ENCODE data around the gene NFIC. TPM values are rescaled to one million over a fixed set of nuclear protein-coding genes. Genes with fewer than 3 reads are reported as not detected.
A peak's percentile ranks its signal among the peaks of the same experiment; 100 is the strongest.
"Not testable (repeated sequence)": the region's sequence is repeated elsewhere in the genome, so short reads cannot be mapped to it uniquely, and the experiment has no call there.

The NFIC gene
- total and polyA plus RNA-seq, 4 experiments from 2014 or later = 1.9 to 30.9 (median 24.6) TPM

DNA sequence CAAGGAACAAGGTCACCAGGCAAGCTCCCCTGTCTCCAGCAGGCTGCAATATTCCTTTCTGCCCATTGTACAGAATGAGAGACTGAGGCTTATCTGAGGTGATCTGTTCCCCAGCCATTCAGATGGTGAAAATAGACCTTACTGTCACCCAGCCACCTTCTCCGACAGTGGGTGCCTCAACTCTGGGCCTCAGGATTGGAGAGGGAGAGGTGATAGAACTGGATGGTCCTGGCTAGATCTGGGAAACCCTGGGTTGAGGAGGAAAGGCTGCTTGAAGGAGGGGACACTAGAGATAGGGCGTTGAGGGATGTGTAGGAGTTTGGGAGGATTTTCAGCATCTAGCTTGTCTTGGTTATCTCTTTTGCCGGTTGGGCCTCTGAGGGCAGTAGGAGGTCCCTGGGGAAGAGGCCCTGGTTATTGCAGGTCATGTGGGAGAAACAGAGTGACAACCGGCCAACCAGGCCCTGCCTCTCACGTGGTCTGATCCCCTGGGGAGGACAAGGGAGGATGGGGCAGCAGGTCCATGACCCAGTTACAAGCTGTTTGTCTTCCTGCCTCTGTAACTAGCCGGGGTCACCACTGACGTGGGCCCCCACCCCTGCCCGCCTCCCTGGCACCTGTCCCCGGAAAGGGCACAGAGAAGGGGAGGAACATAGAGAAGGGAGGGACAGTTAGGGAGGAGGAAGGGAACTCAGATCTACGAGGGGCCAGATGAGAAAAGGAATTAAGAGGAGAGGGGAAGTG lies 8.2 kb downstream of the NFIC start:
- Histone ChIP-seq H3K9me3 (ENCODE audit: control insufficient read depth in 1 of 2, low read length in 2 of 2) (no peaks in the 10 kb centered on the region), H3K4me1 (ENCODE audit: insufficient read depth, low read length) (no peaks in the 10 kb centered on the region), H3K36me3 (ENCODE audit: insufficient read depth, low read length) (no peaks in the 10 kb centered on the region), H3K27ac (ENCODE audit: low read depth, low read length) (no peak overlapping the region), H3K27me3 (ENCODE audit: insufficient read depth, low read length) (no peaks in the 10 kb centered on the region), H3K4me3 (ENCODE audit: low read length in 2 of 2) (no peak overlapping the region)
- intact Hi-C loops (cut with micrococcal nuclease) = no loop called here
- no peaks in the 10 kb centered on the region for H3K27me3 Mint-ChIP-seq
- no peaks in the 10 kb centered on the region for H3K9me3 Mint-ChIP-seq
- no peaks in the 10 kb centered on the region for H3K36me3 Mint-ChIP-seq
- ChIA-PET CTCF (ENCODE audit: partially characterized antibody) (no interaction called here), POLR2A (ENCODE audit: partially characterized antibody) (no interaction called here)
- H3K4me3 Mint-ChIP-seq = no peak overlapping the region
- peak overlapping the region in 2 of 7 donors; percentile 56 to 66 for H3K27ac Mint-ChIP-seq
- DNase-seq = no peak
- H3K4me1 Mint-ChIP-seq = peaks cover 0 to 15% (median 7%) of the 10 kb centered on the region in 4 donors

GRCh38 chr19:3375221-3376090 lies 9.1 kb downstream of the NFIC start:
- no peaks in the 10 kb centered on the region for H3K4me1 ChIP-seq (ENCODE audit: insufficient read depth, low read length)
- DNase-seq = no peak
- H3K27ac ChIP-seq (ENCODE audit: low read depth, low read length) = no peak overlapping the region
- intact Hi-C loops (cut with micrococcal nuclease) = no loop called here
- H3K27me3 ChIP-seq (ENCODE audit: insufficient read depth, low read length) = no peaks in the 10 kb centered on the region
- no peak overlapping the region for H3K4me3 Mint-ChIP-seq
- H3K4me3 ChIP-seq (ENCODE audit: low read length in 2 of 2) = no peak overlapping the region
- peaks cover 0 to 5% (median 5%) of the 10 kb centered on the region in 4 donors for H3K4me1 Mint-ChIP-seq
- no peaks in the 10 kb centered on the region for H3K36me3 ChIP-seq (ENCODE audit: insufficient read depth, low read length)
- no peaks in the 10 kb centered on the region for H3K27me3 Mint-ChIP-seq
- no peak overlapping the region for H3K27ac Mint-ChIP-seq
- ChIA-PET CTCF (ENCODE audit: partially characterized antibody) (no interaction called here), POLR2A (ENCODE audit: partially characterized antibody) (no interaction called here)
- no peaks in the 10 kb centered on the region for H3K9me3 Mint-ChIP-seq
- no peaks in the 10 kb centered on the region for H3K36me3 Mint-ChIP-seq
- H3K9me3 ChIP-seq (ENCODE audit: control insufficient read depth in 1 of 2, low read length in 2 of 2) = no peaks in the 10 kb centered on the region

DNA sequence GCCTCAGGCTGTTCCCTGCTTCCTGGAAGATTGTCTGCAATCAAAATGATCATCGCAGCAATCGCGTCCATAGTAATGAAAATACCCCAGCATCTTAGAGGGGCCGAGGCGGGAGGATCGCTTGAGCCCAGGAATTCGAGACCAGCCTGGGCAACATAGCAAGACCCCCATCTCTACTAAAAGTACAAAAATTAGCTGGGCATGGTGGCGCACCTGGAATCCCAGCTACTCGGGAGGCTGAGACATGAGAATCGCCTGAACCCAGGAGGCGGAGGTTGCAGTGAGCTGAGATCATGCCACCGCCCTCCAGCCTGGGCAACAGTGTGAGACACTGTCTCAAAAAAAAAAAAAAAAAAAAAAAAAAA lies 9.7 kb downstream of the NFIC start:
- H3K9me3 Mint-ChIP-seq; H3K36me3 Mint-ChIP-seq; H3K36me3 ChIP-seq (ENCODE audit: insufficient read depth, low read length); intact Hi-C loops (cut with micrococcal nuclease); POLR2A ChIA-PET (ENCODE audit: partially characterized antibody); H3K27ac ChIP-seq (ENCODE audit: low read depth, low read length); H3K4me1 Mint-ChIP-seq; H3K27me3 Mint-ChIP-seq; H3K27ac Mint-ChIP-seq; H3K4me3 ChIP-seq (ENCODE audit: low read length in 2 of 2); DNase-seq; CTCF ChIA-PET (ENCODE audit: partially characterized antibody); H3K4me1 ChIP-seq (ENCODE audit: insufficient read depth, low read length); H3K9me3 ChIP-seq (ENCODE audit: control insufficient read depth in 1 of 2, low read length in 2 of 2); H3K4me3 Mint-ChIP-seq; H3K27me3 ChIP-seq (ENCODE audit: insufficient read depth, low read length): not testable (repeated sequence)

- POLR2A ChIA-PET (ENCODE audit: partially characterized antibody) = no interaction called here
- Histone ChIP-seq H3K27ac (ENCODE audit: low read depth, low read length) (no peak overlapping the region), H3K4me3 (ENCODE audit: low read length in 2 of 2) (no peak overlapping the region)
Measured at GRCh38 chr19:3378352-3379150, 12.2 kb downstream of the NFIC start.

GRCh38 chr19:3380829-3381228 lies 14.4 kb downstream of the NFIC start:
- no peak overlapping the region for H3K27ac Mint-ChIP-seq
- ChIA-PET CTCF (ENCODE audit: partially characterized antibody) (interaction anchor here (1.5 kb wide), 1 partner anchor 48 kb away, joined by 3 read pairs; no protein-coding TSS in a partner anchor), POLR2A (ENCODE audit: partially characterized antibody) (no interaction called here)
- H3K27me3 Mint-ChIP-seq = no peaks in the 10 kb centered on the region
- no peak for DNase-seq
- H3K27me3 ChIP-seq (ENCODE audit: insufficient read depth, low read length) = no peaks in the 10 kb centered on the region
- peaks cover 5% of the 10 kb centered on the region for H3K4me1 ChIP-seq (ENCODE audit: insufficient read depth, low read length)
- intact Hi-C loops (cut with micrococcal nuclease) = no loop called here
- H3K4me3 ChIP-seq (ENCODE audit: low read length in 2 of 2) = no peak overlapping the region
- no peaks in the 10 kb centered on the region for H3K9me3 ChIP-seq (ENCODE audit: control insufficient read depth in 1 of 2, low read length in 2 of 2)
- H3K27ac ChIP-seq (ENCODE audit: low read depth, low read length) = no peak overlapping the region
- no peaks in the 10 kb centered on the region for H3K36me3 ChIP-seq (ENCODE audit: insufficient read depth, low read length)
- peaks cover 16 to 23% (median 19%) of the 10 kb centered on the region in 4 donors for H3K4me1 Mint-ChIP-seq
- H3K9me3 Mint-ChIP-seq = no peaks in the 10 kb centered on the region
- H3K36me3 Mint-ChIP-seq = peaks cover 8 to 18% of the 10 kb centered on the region in 2 donors
- no peak overlapping the region for H3K4me3 Mint-ChIP-seq

More at GRCh38 chr19:3378352-3379150, 12.2 kb downstream of the NFIC start:
- Mint-ChIP-seq H3K36me3 (peaks cover 8 to 16% of the 10 kb centered on the region in 2 donors), H3K27ac (peak overlapping the region in 1 of 7 donors; percentile 11), H3K4me3 (no peak overlapping the region), H3K27me3 (no peaks in the 10 kb centered on the region), H3K9me3 (no peaks in the 10 kb centered on the region), H3K4me1 (peaks cover 10 to 15% (median 14%) of the 10 kb centered on the region in 4 donors)
- H3K27me3 ChIP-seq (ENCODE audit: insufficient read depth, low read length) = no peaks in the 10 kb centered on the region
- no peak for DNase-seq
- no peaks in the 10 kb centered on the region for H3K9me3 ChIP-seq (ENCODE audit: control insufficient read depth in 1 of 2, low read length in 2 of 2)
- intact Hi-C loops (cut with micrococcal nuclease) = no loop called here
- H3K4me1 ChIP-seq (ENCODE audit: insufficient read depth, low read length) = peaks cover 3% of the 10 kb centered on the region
- H3K36me3 ChIP-seq (ENCODE audit: insufficient read depth, low read length) = no peaks in the 10 kb centered on the region
- CTCF ChIA-PET (ENCODE audit: partially characterized antibody) = no interaction called here

DNA sequence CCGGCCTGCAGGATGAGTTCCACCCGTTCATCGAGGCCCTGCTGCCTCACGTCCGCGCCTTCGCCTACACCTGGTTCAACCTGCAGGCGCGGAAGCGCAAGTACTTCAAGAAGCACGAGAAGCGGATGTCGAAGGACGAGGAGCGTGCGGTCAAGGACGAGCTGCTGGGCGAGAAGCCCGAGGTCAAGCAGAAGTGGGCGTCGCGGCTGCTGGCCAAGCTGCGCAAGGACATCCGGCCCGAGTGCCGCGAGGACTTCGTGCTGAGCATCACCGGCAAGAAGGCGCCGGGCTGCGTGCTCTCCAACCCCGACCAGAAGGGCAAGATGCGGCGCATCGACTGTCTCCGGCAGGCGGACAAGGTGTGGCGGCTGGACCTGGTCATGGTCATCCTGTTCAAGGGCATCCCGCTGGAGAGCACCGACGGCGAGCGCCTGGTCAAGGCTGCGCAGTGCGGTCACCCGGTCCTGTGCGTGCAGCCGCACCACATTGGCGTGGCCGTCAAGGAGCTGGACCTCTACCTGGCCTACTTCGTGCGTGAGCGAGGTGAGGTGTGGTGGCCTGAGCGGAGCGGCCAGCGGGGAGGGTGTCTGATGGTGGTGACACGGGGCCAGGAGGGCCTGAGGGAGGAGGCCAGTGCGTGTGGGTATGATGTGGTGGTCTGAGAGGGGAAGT lies 15.5 kb downstream of the NFIC start:
- Histone ChIP-seq H3K9me3 (ENCODE audit: control insufficient read depth in 1 of 2, low read length in 2 of 2) (no peaks in the 10 kb centered on the region), H3K36me3 (ENCODE audit: insufficient read depth, low read length) (no peaks in the 10 kb centered on the region), H3K27ac (ENCODE audit: low read depth, low read length) (no peak overlapping the region), H3K27me3 (ENCODE audit: insufficient read depth, low read length) (no peaks in the 10 kb centered on the region), H3K4me3 (ENCODE audit: low read length in 2 of 2) (no peak overlapping the region), H3K4me1 (ENCODE audit: insufficient read depth, low read length) (peaks cover 5% of the 10 kb centered on the region)
- H3K27ac Mint-ChIP-seq = no peak overlapping the region
- no peaks in the 10 kb centered on the region for H3K27me3 Mint-ChIP-seq
- H3K4me3 Mint-ChIP-seq = no peak overlapping the region
- H3K4me1 Mint-ChIP-seq = peaks cover 16 to 23% (median 19%) of the 10 kb centered on the region in 4 donors
- ChIA-PET POLR2A (ENCODE audit: partially characterized antibody) (no interaction called here), CTCF (ENCODE audit: partially characterized antibody) (no interaction called here)
- intact Hi-C loops (cut with micrococcal nuclease) = no loop called here
- no peaks in the 10 kb centered on the region for H3K9me3 Mint-ChIP-seq
- no peak for DNase-seq
- peaks cover 8 to 18% of the 10 kb centered on the region in 2 donors for H3K36me3 Mint-ChIP-seq
